GM12878 (cell line): ENCODE measurements around the gene EMC1. TPM values are rescaled to one million over a fixed set of nuclear protein-coding genes. Genes with fewer than 3 reads are reported as not detected.

Experiments used
- ATAC-seq: fragments of 200-7000 bp; cut with Tn5 transposase; 3 replicates; pipeline ENCODE4 v1.9.1; 2020; ENCODE audit warnings: mild to moderate bottlenecking, moderate library complexity
- BruUV-seq: library from RNA; stranded (reverse); fragments of 400-500 nt; replicated peaks from 2 replicates; lab custom pipeline; 2021; lab: Mats Ljungman, UMichigan
- CTCF ChIA-PET: fragments of 300-600 bp; sonication (Branson Sonifier 250); formaldehyde crosslinking; extraction: SDS; loops from one replicate; lab custom pipeline; 2021; ENCODE audit warnings: inconsistent platforms; lab: Yijun Ruan, JAX
- POLR2A ChIA-PET: fragments of 350-600 bp; formaldehyde crosslinking; extraction: SDS; loops from one replicate; lab custom pipeline; 2021; ENCODE audit warnings: inconsistent platforms; lab: Charles Lee
- RAD21 ChIA-PET: fragments of 300-600 bp; sonication (Branson Sonifier 250); formaldehyde crosslinking; loops from one replicate; lab custom pipeline; 2023; ENCODE audit warnings: antibody characterized with exemption; ENCODE audit not compliant: unreplicated experiment; lab: Charles Lee
- SMC1A ChIA-PET: fragments of 300-600 bp; sonication (Branson Sonifier 250); formaldehyde crosslinking; loops from one replicate; lab custom pipeline; 2023; ENCODE audit not compliant: unreplicated experiment, uncharacterized antibody; lab: Charles Lee
- DNase-seq: peaks from one replicate; pipeline ENCODE4 v3.0.0-alpha.2; 2011; ENCODE audit warnings: low read depth, low spot score
- FAIRE-seq: peaks from 3 replicates; lab custom pipeline; 2011; peaks lifted over from hg19 to GRCh38; lab: Jason Lieb, UNC
- H2AFZ ChIP-seq: 2 replicates; pipeline ENCODE4 v1.6.0; 2011; ENCODE audit warnings: low read depth, low read length, control low read depth; ENCODE audit not compliant: control insufficient read depth
- H3K27ac ChIP-seq: 2 replicates; pipeline ENCODE4 v1.5.1; 2011; ENCODE audit warnings: control low read depth; ENCODE audit not compliant: control insufficient read depth, insufficient read depth
- H3K27me3 ChIP-seq, 2 experiments: replicated peaks in 1 of 2; 2 replicates each; pipeline versions ENCODE4 v1.6.0 to v1.6.1; 2011; ENCODE audit warnings: low read length in 1 of 2; ENCODE audit not compliant: control insufficient read depth in 2 of 2, insufficient read depth in 2 of 2
- H3K36me3 ChIP-seq, 2 experiments: 2 replicates each; pipeline ENCODE4 v1.5.1; 2011; ENCODE audit warnings: low read length in 1 of 2; ENCODE audit not compliant: control insufficient read depth in 2 of 2, insufficient read depth in 2 of 2
- H3K4me1 ChIP-seq: 2 replicates; pipeline ENCODE4 v1.6.1; 2011; ENCODE audit warnings: mild to moderate bottlenecking, low read length, moderate library complexity, mixed read lengths; ENCODE audit not compliant: control insufficient read depth, insufficient read depth
- H3K4me2 ChIP-seq: 2 replicates; pipeline ENCODE4 v1.6.0; 2011; ENCODE audit warnings: control low read depth; ENCODE audit not compliant: control insufficient read depth, insufficient read depth
- H3K4me3 ChIP-seq: fragments of 200-600 bp; sonication (generic); 2 replicates; pipeline ENCODE4 v1.5.1; 2016
- H3K79me2 ChIP-seq: 2 replicates; pipeline ENCODE4 v1.6.0; 2011; ENCODE audit warnings: low read length; ENCODE audit not compliant: control insufficient read depth, insufficient read depth
- H3K9ac ChIP-seq: 2 replicates; pipeline ENCODE4 v1.8.0; 2011; ENCODE audit warnings: low read length, control low read depth, mixed read lengths; ENCODE audit not compliant: control insufficient read depth, insufficient read depth
- H3K9me3 ChIP-seq: replicated peaks from 3 replicates; pipeline ENCODE4 v1.5.1; 2011; ENCODE audit warnings: mild to moderate bottlenecking, low read length; ENCODE audit not compliant: control insufficient read depth, insufficient read depth
- H4K20me1 ChIP-seq: 2 replicates; pipeline ENCODE4 v1.6.0; 2011; ENCODE audit not compliant: control insufficient read depth, insufficient read depth
- BRCA1 ChIP-seq: IDR thresholded peaks from 2 replicates; pipeline ENCODE4 v1.6.1; 2011; ENCODE audit warnings: low read depth, low read length, improper control_type of control experiment
- ETV6 ChIP-seq, 2 experiments: fragments of 450-650 bp in 1 of 2; IDR thresholded peaks in 1 of 2; conservative IDR thresholded peaks in 1 of 2; 2 replicates each; pipeline ENCODE4 v1.6.1; 2014; ENCODE audit warnings: antibody characterized with exemption in 1 of 2, borderline replicate concordance in 1 of 2, low read depth in 1 of 2, mild to moderate bottlenecking in 1 of 2, moderate library complexity in 1 of 2
- HDAC6 ChIP-seq: fragments of 200-600 bp; sonication (generic); IDR thresholded peaks from one replicate; pipeline ENCODE4 v1.8.0; 2017; ENCODE audit warnings: antibody characterized with exemption; ENCODE audit not compliant: unreplicated experiment
- IKZF1 ChIP-seq: fragments of 450-650 bp; conservative IDR thresholded peaks from 2 replicates; pipeline ENCODE4 v1.6.1; 2017; ENCODE audit warnings: antibody characterized with exemption, mild to moderate bottlenecking
- MTA3 ChIP-seq: IDR thresholded peaks from 2 replicates; pipeline ENCODE4 v1.6.1; 2012; ENCODE audit warnings: low read length, inconsistent platforms, borderline replicate concordance
- NRF1 ChIP-seq: conservative IDR thresholded peaks from 2 replicates; pipeline ENCODE4 v1.6.1; 2011; ENCODE audit warnings: mild to moderate bottlenecking, low read depth, low read length, improper control_type of control experiment
- PML ChIP-seq: IDR thresholded peaks from 2 replicates; pipeline ENCODE4 v1.6.1; 2012; ENCODE audit warnings: low read length, inconsistent platforms
- POLR2A ChIP-seq: IDR thresholded peaks from 2 replicates; pipeline ENCODE4 v1.6.1; 2011; ENCODE audit warnings: low read depth, mild to moderate bottlenecking, low read length
- POLR2AphosphoS2 ChIP-seq: IDR thresholded peaks from 2 replicates; pipeline ENCODE4 v1.6.1; 2011; ENCODE audit warnings: low read depth, mild to moderate bottlenecking, low read length, improper control_type of control experiment, moderate library complexity
- POLR2AphosphoS5 ChIP-seq: IDR thresholded peaks from 2 replicates; pipeline ENCODE4 v1.6.1; 2011; ENCODE audit warnings: mild to moderate bottlenecking, low read length, inconsistent platforms
- TCF3 ChIP-seq: IDR thresholded peaks from 2 replicates; pipeline ENCODE4 v1.6.1; 2012; ENCODE audit warnings: low read depth, mild to moderate bottlenecking, low read length, borderline replicate concordance; ENCODE audit not compliant: insufficient read depth
- ZBED1 ChIP-seq: IDR thresholded peaks from 2 replicates; pipeline ENCODE4 v1.6.1; 2016; ENCODE audit warnings: borderline replicate concordance
- ZNF622 ChIP-seq: fragments of 450-650 bp; IDR thresholded peaks from 2 replicates; pipeline ENCODE4 v1.6.1; 2017; ENCODE audit warnings: mild to moderate bottlenecking, inconsistent platforms
- WGBS: methylation state at CpG from one replicate; pipeline ENCODE4 v1.1.6; 2016; ENCODE audit warnings: low lambda C conversion rate; ENCODE audit not compliant: insufficient replicate concordance, insufficient coverage; ENCODE audit errors: missing lambda C conversion rate; 5-methylcytosine and 5-hydroxymethylcytosine counted together
- in situ Hi-C: fragments of 300-500 bp; cut with MboI; formaldehyde crosslinking; loops from 9 replicates; pipeline ENCODE4 v1.14.3; 2018; ENCODE audit warnings: mixed read lengths
- intact Hi-C: fragments of 100-400 bp; cut with micrococcal nuclease; formaldehyde crosslinking; loops from one replicate; pipeline ENCODE4 v1.14.2; 2022; ENCODE audit not compliant: unreplicated experiment
- polyA plus RNA-seq, 11 experiments: library from polyadenylated mRNA; depleted of rRNA in 4 of 11; unstranded in 6 of 11; stranded (reverse) in 5 of 11; fragments of >200 nt; fragmentation: Nextera tagmentation in 4 of 11; fragmentation: Illumina TruSeq in 1 of 11; extraction: Ambion mirVana in 4 of 11; extraction: Trizol in 1 of 11; gene quantifications; 1 replicate in 1 of 11; 2 replicates in 10 of 11; pipeline versions ENCODE4 v1.2.1 to v1.2.3, GENCODE V29; 2011 to 2016; ENCODE audit warnings: inconsistent platforms in 2 of 11, missing spikeins in 2 of 11, low read depth in 1 of 11
- total RNA-seq, 4 experiments: library from RNA; depleted of rRNA in 3 of 4; stranded (reverse); fragments of >200 nt in 3 of 4; fragmentation: Illumina TruSeq in 1 of 4; extraction: Trizol in 1 of 4; gene quantifications; 2 replicates each; pipeline versions ENCODE4 v1.2.1 to v1.2.3, GENCODE V29; 2013 to 2021
- TF ChIP-seq, protein P1 (sequence below): IDR thresholded peaks from 2 replicates; pipeline ENCODE4 v1.6.1; 2011; ENCODE audit warnings: borderline replicate concordance, low read depth, mild to moderate bottlenecking, moderate library complexity, low read length; ENCODE audit not compliant: insufficient read depth, poor library complexity, severe bottlenecking

EMC1 gene
- total and polyA plus RNA-seq, 10 of the 15 experiments (the other 5 are each of a cell fraction or from before 2014, with no cell fraction given), result 12.2 to 43.6 (median 20.6) TPM

DNA sequence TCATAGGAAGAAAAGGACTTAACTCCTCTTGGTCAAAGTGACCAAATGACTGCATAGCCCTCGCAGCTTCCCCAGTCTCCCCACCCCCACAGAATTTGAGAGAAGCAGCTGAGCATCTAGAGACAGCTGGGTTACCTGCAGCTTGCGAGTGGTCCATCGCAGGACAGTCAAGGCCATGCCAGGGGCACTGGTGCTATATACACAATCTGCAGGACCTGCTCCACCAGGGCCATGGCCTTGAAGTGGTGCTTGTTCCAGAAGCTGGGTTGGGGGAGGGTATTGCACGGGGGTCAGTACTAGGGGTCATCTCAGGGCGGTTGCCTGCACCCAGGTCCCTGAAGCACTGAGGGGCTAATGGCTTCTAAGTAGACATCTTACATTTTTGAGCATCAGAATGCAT lies 10.7 kb upstream of the EMC1 start:
- in situ Hi-C loops (no loop called here), intact Hi-C loops (no loop called here)
- SMC1A ChIA-PET, result no interaction called here
- WGBS, result 80% methylated on average over 5 of the region's 5 CpGs
- POLR2A ChIA-PET, result no interaction called here
- no peaks in the 10 kb centered on the region for H3K4me1 ChIP-seq
- H3K4me3 ChIP-seq, result no peak overlapping the region
- peak; percentile 24; the same call in 2 of the 3 replicates for ATAC-seq
- TF ChIP-seq POLR2AphosphoS5 (0 out of 2 replicates have a peak, but pooled peaks have one; percentile 26), POLR2A (peak; percentile 50; the same call in 1 of the 2 replicates), ZNF622 (no peak)
- TF ChIP-seq, all 136 proteins: peak for 2
- Histone ChIP-seq H3K27me3 (no peaks in the 10 kb centered on the region), H3K27ac (no peak overlapping the region), H4K20me1 (no peaks in the 10 kb centered on the region), H3K4me2 (no peak overlapping the region), H3K9ac (no peak overlapping the region), H3K36me3 (peaks cover 22 to 26% of the 10 kb centered on the region in 2 experiments; a peak in 3 of 4 replicates), H3K9me3 (no peaks in the 10 kb centered on the region), H2AFZ (no peak overlapping the region), H3K79me2 (no peaks in the 10 kb centered on the region)
- DNase-seq (no peak), FAIRE-seq (no peak)
- CTCF ChIA-PET, result interaction anchor here (1.2 kb wide), 1 partner anchor 386 kb away, joined by 3 read pairs; no protein-coding TSS in a partner anchor
- RAD21 ChIA-PET, result no interaction called here
- BruUV-seq, result no TSS peak

- Histone ChIP-seq H3K4me2 (no peak overlapping the region), H2AFZ (no peak overlapping the region), H3K4me3 (no peak overlapping the region), H3K9ac (no peak overlapping the region), H3K27ac (no peak overlapping the region), H3K79me2 (no peaks in the 10 kb centered on the region; the same call in 1 of the 2 replicates), H4K20me1 (no peaks in the 10 kb centered on the region), H3K9me3 (no peaks in the 10 kb centered on the region), H3K4me1 (no peaks in the 10 kb centered on the region), H3K36me3 (peaks cover 26 to 33% of the 10 kb centered on the region in 2 experiments; a peak in 3 of 4 replicates), H3K27me3 (no peaks in the 10 kb centered on the region)
- ATAC-seq, result peak; percentile 14
- CTCF ChIA-PET, result no interaction called here
- POLR2A ChIA-PET, result no interaction called here
- no TSS peak for BruUV-seq
- in situ Hi-C loops, result no loop called here
- SMC1A ChIA-PET, result no interaction called here
- intact Hi-C loops, result no loop called here
- RAD21 ChIA-PET, result no interaction called here
- no peak for FAIRE-seq
- WGBS, result 94% methylated on average over 21 of the region's 21 CpGs
- no peak for DNase-seq
- TF ChIP-seq TCF3, result no peak
- no peak for TF ChIP-seq ETV6 (conservative IDR thresholded peaks at IDR 0.05 in 1 of 2, IDR thresholded peaks at IDR 0.05 in 1 of 2; ENCODE audit: borderline replicate concordance in 1 of 2, low read depth in 1 of 2)
- 0 out of 2 replicates have a peak, but pooled peaks have one; percentile 27 for TF ChIP-seq POLR2AphosphoS5
- TF ChIP-seq POLR2A, result peak; percentile 64
- no peak for TF ChIP-seq BRCA1
- no peak for TF ChIP-seq NRF1
- 0 out of 2 replicates have a peak, but pooled peaks have one; percentile 2 for TF ChIP-seq MTA3
- TF ChIP-seq HDAC6, result no peak
- no peak for TF ChIP-seq POLR2AphosphoS2
- TF ChIP-seq ZBED1, result 0 out of 2 replicates have a peak, but pooled peaks have one; percentile 28
- no peak for TF ChIP-seq IKZF1
- TF ChIP-seq, protein P1, sequence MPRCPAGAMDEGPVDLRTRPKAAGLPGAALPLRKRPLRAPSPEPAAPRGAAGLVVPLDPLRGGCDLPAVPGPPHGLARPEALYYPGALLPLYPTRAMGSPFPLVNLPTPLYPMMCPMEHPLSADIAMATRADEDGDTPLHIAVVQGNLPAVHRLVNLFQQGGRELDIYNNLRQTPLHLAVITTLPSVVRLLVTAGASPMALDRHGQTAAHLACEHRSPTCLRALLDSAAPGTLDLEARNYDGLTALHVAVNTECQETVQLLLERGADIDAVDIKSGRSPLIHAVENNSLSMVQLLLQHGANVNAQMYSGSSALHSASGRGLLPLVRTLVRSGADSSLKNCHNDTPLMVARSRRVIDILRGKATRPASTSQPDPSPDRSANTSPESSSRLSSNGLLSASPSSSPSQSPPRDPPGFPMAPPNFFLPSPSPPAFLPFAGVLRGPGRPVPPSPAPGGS, result no peak
- no peak for TF ChIP-seq PML
Observed at GRCh38 chr1:19260211-19261138, 9.2 kb upstream of the EMC1 start.
